H1 (cell line): ENCODE measurements around the gene SSC5D. TPM values are rescaled to one million over a fixed set of nuclear protein-coding genes. Genes with fewer than 3 reads are reported as not detected.
A peak's percentile ranks its signal among the peaks of the same experiment; 100 is the strongest.

Experiments
- CTCF ChIA-PET: fragments of 300-600 bp; sonication (Branson Sonifier 250); formaldehyde crosslinking; loops from one replicate; lab custom pipeline; 2021; ENCODE audit not compliant: partially characterized antibody; lab: Charles Lee
- POLR2A ChIA-PET: fragments of 300-600 bp; sonication (Branson Sonifier 250); formaldehyde crosslinking; loops from one replicate; lab custom pipeline; 2021; ENCODE audit warnings: inconsistent platforms; ENCODE audit not compliant: partially characterized antibody; lab: Charles Lee
- DNase-seq, 2 experiments: peaks; one replicate each; pipeline versions ENCODE4 v3.0.0 to v3.0.0-alpha.2; 2010 to 2022; ENCODE audit warnings: low spot score in 2 of 2, low read depth in 1 of 2, mixed read lengths in 1 of 2
- FAIRE-seq: peaks from 2 replicates; lab custom pipeline; 2011; peaks lifted over from hg19 to GRCh38; lab: Jason Lieb, UNC
- H2AFZ ChIP-seq: 2 replicates; pipeline ENCODE4 v1.8.1; 2012; ENCODE audit warnings: low read length, inconsistent platforms
- H2AK5ac ChIP-seq: 2 replicates; pipeline ENCODE4 v1.6.1; 2013; ENCODE audit warnings: low read depth, low read length
- H2BK120ac ChIP-seq: replicated peaks from 2 replicates; pipeline ENCODE3; 2013; ENCODE audit warnings: low read depth, low read length, inconsistent platforms
- H2BK12ac ChIP-seq: 2 replicates; pipeline ENCODE4 v1.6.1; 2013; ENCODE audit warnings: low read depth, low read length
- H2BK15ac ChIP-seq: 2 replicates; pipeline ENCODE4 v1.6.1; 2013; ENCODE audit warnings: low read length
- H2BK20ac ChIP-seq: 2 replicates; pipeline ENCODE4 v1.6.1; 2013; ENCODE audit warnings: low read length
- H2BK5ac ChIP-seq: 2 replicates; pipeline ENCODE4 v1.6.1; 2013; ENCODE audit warnings: low read depth, low read length
- H3K14ac ChIP-seq: 2 replicates; pipeline ENCODE4 v1.6.1; 2013; ENCODE audit warnings: inconsistent platforms; ENCODE audit not compliant: insufficient read length
- H3K18ac ChIP-seq: 2 replicates; pipeline ENCODE4 v1.6.1; 2013; ENCODE audit warnings: low read length; ENCODE audit errors: extremely low read depth
- H3K23ac ChIP-seq: 2 replicates; pipeline ENCODE4 v1.6.1; 2013; ENCODE audit warnings: inconsistent platforms; ENCODE audit not compliant: insufficient read length
- H3K23me2 ChIP-seq: 2 replicates; pipeline ENCODE4 v1.6.1; 2013; ENCODE audit warnings: low read depth, low read length
- H3K27ac ChIP-seq: 2 replicates; pipeline ENCODE4 v1.6.1; 2011; ENCODE audit warnings: low read depth, low read length, inconsistent platforms
- H3K27me3 ChIP-seq, 4 experiments: replicated peaks in 1 of 4; 1 replicate in 1 of 4; 2 replicates in 3 of 4; pipeline versions ENCODE4 v1.6.1 to v1.8.1; 2011 to 2013; ENCODE audit warnings: low read length in 3 of 4, mild to moderate bottlenecking in 3 of 4, inconsistent platforms in 2 of 4, mixed read lengths in 2 of 4, moderate library complexity in 1 of 4; ENCODE audit not compliant: control insufficient read depth in 3 of 4, insufficient read depth in 3 of 4; ENCODE audit errors: extremely low read depth in 1 of 4
- H3K36me3 ChIP-seq, 4 experiments: 2 replicates each; pipeline versions ENCODE4 v1.6.1 to v1.8.1; 2011 to 2013; ENCODE audit warnings: mild to moderate bottlenecking in 4 of 4, low read length in 3 of 4, moderate library complexity in 2 of 4, control low read depth in 1 of 4, inconsistent platforms in 1 of 4; ENCODE audit not compliant: insufficient read depth in 4 of 4, control insufficient read depth in 2 of 4
- H3K4ac ChIP-seq: replicated peaks from 2 replicates; pipeline ENCODE3; 2013; ENCODE audit warnings: low read length, low read depth, mixed read lengths, inconsistent platforms; ENCODE audit not compliant: insufficient read length
- H3K4me1 ChIP-seq, 4 experiments: replicated peaks in 1 of 4; 1 replicate in 1 of 4; 2 replicates in 3 of 4; pipeline versions ENCODE4 v1.6.1 to v1.8.1; 2011 to 2013; ENCODE audit warnings: low read length in 3 of 4, inconsistent platforms in 2 of 4, mixed read lengths in 1 of 4; ENCODE audit not compliant: insufficient read depth in 4 of 4, control insufficient read depth in 3 of 4
- H3K4me2 ChIP-seq, 2 experiments: 2 replicates each; pipeline versions ENCODE4 v1.6.1 to v1.8.1; 2011 to 2013; ENCODE audit warnings: low read depth in 2 of 2, low read length in 2 of 2, control low read depth in 1 of 2, inconsistent platforms in 1 of 2, mild to moderate bottlenecking in 1 of 2; ENCODE audit not compliant: insufficient read depth in 1 of 2
- H3K4me3 ChIP-seq, 4 experiments: fragments of 200-600, 300-600 bp in 1 of 4; sonication (generic), shearing (Covaris generic), sonication (Bioruptor Twin) in 1 of 4; 2 replicates each; pipeline versions ENCODE4 v1.5.1 to v1.8.1; 2011 to 2016; ENCODE audit warnings: low read length in 4 of 4, low read depth in 3 of 4, control low read depth in 2 of 4, inconsistent platforms in 2 of 4, mild to moderate bottlenecking in 2 of 4, mixed read lengths in 1 of 4, moderate library complexity in 1 of 4; ENCODE audit not compliant: insufficient read depth in 2 of 4; ENCODE audit errors: extremely low read depth in 1 of 4
- H3K56ac ChIP-seq: replicated peaks from 2 replicates; pipeline ENCODE3; 2013; ENCODE audit warnings: low read depth, mild to moderate bottlenecking, mixed read lengths, low read length, inconsistent platforms; ENCODE audit not compliant: insufficient read length
- H3K79me1 ChIP-seq: 2 replicates; pipeline ENCODE4 v1.6.1; 2013; ENCODE audit warnings: low read depth, low read length, control low read depth
- H3K79me2 ChIP-seq, 2 experiments: 2 replicates each; pipeline versions ENCODE4 v1.6.1 to v1.8.1; 2012 to 2013; ENCODE audit warnings: low read length in 2 of 2, mild to moderate bottlenecking in 2 of 2, inconsistent platforms in 1 of 2; ENCODE audit not compliant: insufficient read depth in 2 of 2, control insufficient read depth in 1 of 2
- H3K9ac ChIP-seq, 4 experiments: replicated peaks in 1 of 4; 1 replicate in 1 of 4; 2 replicates in 3 of 4; pipeline versions ENCODE4 v1.6.1 to v1.8.1; 2011 to 2013; ENCODE audit warnings: low read depth in 3 of 4, low read length in 3 of 4, control low read depth in 2 of 4, mild to moderate bottlenecking in 2 of 4, moderate library complexity in 2 of 4, inconsistent platforms in 1 of 4; ENCODE audit errors: extremely low read depth in 1 of 4
- H3K9me3 ChIP-seq, 2 experiments: 2 replicates each; pipeline versions ENCODE4 v1.6.1 to v1.8.1; 2012 to 2013; ENCODE audit warnings: mild to moderate bottlenecking in 2 of 2, moderate library complexity in 2 of 2, control low read depth in 1 of 2, inconsistent platforms in 1 of 2, low read depth in 1 of 2, low read length in 1 of 2, mixed read lengths in 1 of 2; ENCODE audit not compliant: insufficient read depth in 2 of 2
- H4K20me1 ChIP-seq, 2 experiments: replicated peaks in 1 of 2; 2 replicates each; pipeline versions ENCODE3 to v1.8.1; 2011 to 2013; ENCODE audit warnings: inconsistent platforms in 2 of 2, low read length in 2 of 2, mild to moderate bottlenecking in 1 of 2; ENCODE audit not compliant: insufficient read depth in 2 of 2, control insufficient read depth in 1 of 2
- H4K5ac ChIP-seq: 2 replicates; pipeline ENCODE4 v1.6.1; 2013; ENCODE audit warnings: low read length, low read depth, mixed read lengths, inconsistent platforms; ENCODE audit not compliant: insufficient read length
- H4K8ac ChIP-seq: 2 replicates; pipeline ENCODE4 v1.8.0; 2013; ENCODE audit warnings: mild to moderate bottlenecking, moderate library complexity, low read length, inconsistent platforms; ENCODE audit not compliant: insufficient read depth; ENCODE audit errors: extremely low read depth
- H4K91ac ChIP-seq: replicated peaks from 2 replicates; pipeline ENCODE3; 2013; ENCODE audit warnings: low read length, mixed read lengths, inconsistent platforms; ENCODE audit not compliant: insufficient read length
- BCL11A ChIP-seq, 2 experiments: IDR thresholded peaks; one replicate each; pipeline ENCODE4 v1.6.1; 2011; ENCODE audit warnings: low read depth in 2 of 2, low read length in 2 of 2, mild to moderate bottlenecking in 2 of 2
- CTBP2 ChIP-seq: IDR thresholded peaks from 2 replicates; pipeline ENCODE4 v1.7.0; 2011; ENCODE audit warnings: borderline replicate concordance, mild to moderate bottlenecking, moderate library complexity, mixed read lengths, low read length; ENCODE audit not compliant: insufficient read depth, insufficient read length
- EGR1 ChIP-seq: IDR thresholded peaks from 2 replicates; pipeline ENCODE4 v1.6.1; 2011; ENCODE audit warnings: low read depth, low read length, borderline replicate concordance
- SAP30 ChIP-seq: fragments of 300-600 bp; sonication (generic); IDR thresholded peaks from 2 replicates; pipeline ENCODE4 v1.7.1; 2012; ENCODE audit warnings: low read length, moderate library complexity, mild to moderate bottlenecking, inconsistent platforms; ENCODE audit not compliant: insufficient read depth, insufficient replicate concordance
- SP2 ChIP-seq: IDR thresholded peaks from 2 replicates; pipeline ENCODE4 v1.6.1; 2012; ENCODE audit warnings: mild to moderate bottlenecking, low read length, inconsistent platforms
- SRF ChIP-seq: IDR thresholded peaks from 2 replicates; pipeline ENCODE4 v1.6.1; 2011; ENCODE audit warnings: mild to moderate bottlenecking, low read depth, low read length, moderate library complexity
- YY1 ChIP-seq: IDR thresholded peaks from 2 replicates; pipeline ENCODE4 v1.6.1; 2011; ENCODE audit warnings: low read depth, mild to moderate bottlenecking, low read length
- ZNF274 ChIP-seq: IDR thresholded peaks from 2 replicates; pipeline ENCODE4 v1.7.0; 2012; ENCODE audit warnings: low read length, borderline replicate concordance; ENCODE audit errors: extremely low read depth
- WGBS, 2 experiments: shearing (Covaris generic) in 1 of 2; methylation state at CpG; one replicate each; pipeline versions ENCODE4 v1.1.6 to v1.1.7; 2013 to 2015; ENCODE audit warnings: low lambda C conversion rate in 2 of 2, mixed read lengths in 2 of 2, inconsistent platforms in 1 of 2, low coverage in 1 of 2, missing lambda C conversion rate in 1 of 2; ENCODE audit not compliant: insufficient replicate concordance in 2 of 2, insufficient coverage in 1 of 2, insufficient read length in 1 of 2; ENCODE audit errors: extremely low coverage in 1 of 2, missing lambda C conversion rate in 1 of 2; 5-methylcytosine and 5-hydroxymethylcytosine counted together
- polyA plus RNA-seq, 7 experiments: library from polyadenylated mRNA; depleted of rRNA in 3 of 7; stranded (reverse) in 5 of 7; unstranded in 2 of 7; fragments of >200 nt in 5 of 7; fragments of 200-250 nt in 2 of 7; gene quantifications; 1 replicate in 5 of 7; 2 replicates in 1 of 7; 4 replicates in 1 of 7; pipeline versions ENCODE4 v1.2.1 to v1.2.3, GENCODE V29; 2011 to 2013; ENCODE audit warnings: missing spikeins in 2 of 7, mixed read lengths in 2 of 7
- total RNA-seq: library from RNA; stranded (reverse); fragmentation: NEBNext Ultra II Directional; extraction: Animal tissue kit (Norgen Biotek cat#: 25700); gene quantifications from 2 replicates; pipeline ENCODE4 v1.2.1, GENCODE V29; 2021
- TF ChIP-seq, protein P1 (sequence below): IDR thresholded peaks from 2 replicates; pipeline ENCODE4 v1.6.1; 2011; ENCODE audit warnings: low read length, improper control_type of control experiment

The SSC5D gene
- total and polyA plus RNA-seq, 2 of the 8 experiments (the other 6 are each of a cell fraction or from before 2014, with no cell fraction given), result 0.39 to 1.7 TPM

DNA sequence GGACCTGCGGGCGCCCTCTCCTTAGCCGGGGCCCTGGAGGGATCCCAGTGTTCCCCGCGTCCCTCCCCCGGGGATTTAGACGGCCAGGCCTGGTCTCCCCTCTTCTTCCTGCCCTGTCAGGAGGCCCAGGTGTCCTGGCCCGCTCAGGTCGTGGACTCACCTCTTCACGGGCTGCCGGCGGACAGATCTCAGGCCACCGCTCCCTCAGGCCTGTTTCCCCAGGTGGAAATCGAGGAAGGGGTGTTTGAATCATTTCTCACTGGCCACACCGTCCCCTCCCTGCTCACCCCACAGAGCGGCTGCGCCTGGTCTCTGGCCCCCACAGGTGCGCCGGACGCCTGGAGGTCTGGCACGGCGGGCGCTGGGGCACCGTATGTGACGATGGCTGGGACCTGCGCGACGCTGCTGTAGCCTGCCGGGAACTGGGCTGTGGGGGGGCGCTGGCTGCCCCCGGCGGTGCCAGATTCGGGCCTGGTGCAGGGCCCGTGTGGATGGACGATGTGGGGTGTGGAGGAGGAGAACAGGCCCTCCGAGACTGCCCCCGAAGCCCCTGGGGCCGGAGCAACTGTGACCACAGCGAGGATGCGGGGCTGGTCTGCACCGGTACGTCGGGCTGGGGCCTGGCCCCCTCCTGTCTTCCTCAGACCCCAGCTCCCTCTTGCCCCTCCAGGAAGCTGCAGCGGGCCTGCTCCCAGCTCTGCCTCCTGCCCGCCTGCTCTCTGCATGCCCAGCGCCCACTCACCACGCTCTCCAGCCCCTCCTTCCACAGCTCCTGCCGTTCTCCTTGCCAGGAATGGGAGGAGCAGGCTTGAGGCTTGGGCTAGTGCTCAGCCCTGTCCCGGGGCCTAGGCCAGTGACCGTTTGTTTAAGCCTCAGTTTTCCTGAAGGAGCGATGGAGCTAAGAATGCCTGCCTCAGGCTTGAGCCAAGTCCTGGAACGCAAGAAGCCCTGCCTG, 2.5 kb downstream of the SSC5D start:
- CTCF ChIA-PET, result interaction anchor here (0.7 to 3.0 kb wide), 5 partner anchors 8 to 198 kb away, joined by 3 to 17 read pairs (median 6); no protein-coding TSS in a partner anchor
- no peak overlapping the region for H4K91ac ChIP-seq

More for the DNA sequence above, 2.5 kb downstream of the SSC5D start:
- H3K56ac ChIP-seq, result no peak overlapping the region
- no peak overlapping the region for H2BK15ac ChIP-seq
- no peak overlapping the region for H2BK120ac ChIP-seq
- no peak overlapping the region for H2AK5ac ChIP-seq
- H3K4me2 ChIP-seq, result no peak overlapping the region
- no peak overlapping the region for H3K4me3 ChIP-seq
- H4K8ac ChIP-seq, result peak overlapping the region; percentile 40
- H3K23ac ChIP-seq, result no peak overlapping the region
- H2BK5ac ChIP-seq, result no peak overlapping the region
- H4K20me1 ChIP-seq, result peaks cover 0 to 4% of the 10 kb centered on the region in 2 experiments
- no peaks in the 10 kb centered on the region; a peak in 1 of 8 replicates for H3K36me3 ChIP-seq
- FAIRE-seq, result no peak
- POLR2A ChIA-PET, result interaction anchor here (0.8 to 7.5 kb wide), 4 partner anchors 7 to 83 kb away, joined by 3 to 57 read pairs (median 15); partner anchors contain the start of genes NAT14, UBE2S and ZNF628
- no peak overlapping the region for H2AFZ ChIP-seq
- H3K79me2 ChIP-seq, result peaks cover 0 to 5% of the 10 kb centered on the region in 2 experiments; a peak in 1 of 4 replicates
- H3K9ac ChIP-seq, result no peak overlapping the region; a peak in 1 of 7 replicates
- H3K4me1 ChIP-seq, result peaks cover 0 to 43% (median 28%) of the 10 kb centered on the region in 4 experiments; a peak in 6 of 7 replicates
- H3K23me2 ChIP-seq, result peaks cover 3% of the 10 kb centered on the region
- peak overlapping the region; percentile 39; the same call in 1 of the 2 replicates for H2BK12ac ChIP-seq
- H3K18ac ChIP-seq, result no peak overlapping the region; the same call in 1 of the 2 replicates
- TF ChIP-seq BCL11A (IDR thresholded peaks at IDR 0.05; ENCODE audit: low read depth in 2 of 2, low read length in 2 of 2) (no peak), SRF (no peak), CTBP2 (no peak), ZNF274 (no peak), YY1 (no peak), SAP30 (no peak), SP2 (no peak), EGR1 (no peak)
- TF ChIP-seq, protein P1, sequence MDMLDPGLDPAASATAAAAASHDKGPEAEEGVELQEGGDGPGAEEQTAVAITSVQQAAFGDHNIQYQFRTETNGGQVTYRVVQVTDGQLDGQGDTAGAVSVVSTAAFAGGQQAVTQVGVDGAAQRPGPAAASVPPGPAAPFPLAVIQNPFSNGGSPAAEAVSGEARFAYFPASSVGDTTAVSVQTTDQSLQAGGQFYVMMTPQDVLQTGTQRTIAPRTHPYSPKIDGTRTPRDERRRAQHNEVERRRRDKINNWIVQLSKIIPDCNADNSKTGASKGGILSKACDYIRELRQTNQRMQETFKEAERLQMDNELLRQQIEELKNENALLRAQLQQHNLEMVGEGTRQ, result no peak
- H2BK20ac ChIP-seq, result no peak overlapping the region
- no peak for DNase-seq
- peaks cover 4% of the 10 kb centered on the region; the same call in 1 of the 2 replicates for H3K79me1 ChIP-seq
- no peaks in the 10 kb centered on the region for H3K9me3 ChIP-seq
- no peaks in the 10 kb centered on the region; a peak in 2 of 7 replicates for H3K27me3 ChIP-seq
- no peak overlapping the region for H3K14ac ChIP-seq
- H3K4ac ChIP-seq, result no peak overlapping the region
- 88% methylated on average over 46 of the region's 52 CpGs; no CpG with 5 or more reads in 1 of the 2 experiments for WGBS, 2 experiments
- no peak overlapping the region for H4K5ac ChIP-seq
- H3K27ac ChIP-seq, result no peak overlapping the region
